Stomach (tissue), 9 donors: ENCODE data around the gene RBM46. TPM values are rescaled to one million over a fixed set of nuclear protein-coding genes. Genes with fewer than 3 reads are reported as not detected.

Experiments used
- DNase-seq, 2 donors: peaks; one replicate each; pipeline versions ENCODE4 v3.0.0 to v3.0.0-alpha.2; 2013 to 2019
- H3K27ac ChIP-seq, 5 donors: fragments of 200-600 bp in 4 of 5; sonication (generic) in 4 of 5; one replicate each; pipeline ENCODE4 v1.5.1; 2013 to 2019; ENCODE audit warnings: mild to moderate bottlenecking in 1 of 5, moderate library complexity in 1 of 5
- H3K27me3 ChIP-seq, 3 donors: fragments of 200-600 bp; sonication (generic); one replicate each; pipeline ENCODE4 v1.5.1; 2017 to 2019; ENCODE audit warnings: mixed run types in 1 of 3
- H3K36me3 ChIP-seq, 4 donors: fragments of 200-600 bp; sonication (generic); 1 replicate in 3 of 4; 2 replicates in 1 of 4; pipeline ENCODE4 v1.5.1; 2016 to 2019
- H3K4me1 ChIP-seq, 4 donors: fragments of 200-600 bp; sonication (generic); one replicate each; pipeline ENCODE4 v1.5.1; 2016 to 2019
- H3K4me3 ChIP-seq, 4 donors: fragments of 200-600 bp; sonication (generic) in 3 of 4; one replicate each; pipeline ENCODE4 v1.5.1; 2016 to 2019; ENCODE audit warnings: mild to moderate bottlenecking in 1 of 4
- H3K9me3 ChIP-seq, 4 donors: fragments of 200-600 bp; sonication (generic); one replicate each; pipeline ENCODE4 v1.5.1; 2016 to 2019
- CTCF ChIP-seq, 7 experiments: fragments of 450-650 bp in 4 of 7; fragments of 200-600 bp in 3 of 7; sonication (generic) in 3 of 7; IDR thresholded peaks; one replicate each; pipeline ENCODE4 v1.5.1; 2016 to 2019; ENCODE audit warnings: antibody characterized with exemption in 7 of 7, control low read depth in 2 of 7, mild to moderate bottlenecking in 1 of 7
- EP300 ChIP-seq: sonication (generic); formaldehyde crosslinking; IDR thresholded peaks from one replicate; pipeline ENCODE4 v1.6.1; 2017; ENCODE audit warnings: antibody characterized with exemption
- POLR2A ChIP-seq, 4 donors: fragments of 450-650 bp; IDR thresholded peaks; one replicate each; pipeline ENCODE4 v1.6.1; 2016; ENCODE audit warnings: antibody characterized with exemption in 4 of 4, control low read depth in 2 of 4, mild to moderate bottlenecking in 1 of 4, moderate library complexity in 1 of 4
- POLR2AphosphoS5 ChIP-seq, 3 donors: sonication (generic); formaldehyde crosslinking; IDR thresholded peaks; one replicate each; pipeline ENCODE4 v1.6.1; 2016; ENCODE audit warnings: antibody characterized with exemption in 3 of 3
- WGBS, 5 donors: extraction: QIAGEN DNeasy Blood & Tissue Kit in 3 of 5; methylation state at CpG; one replicate each; pipeline versions ENCODE4 v1.1.5 to v1.1.7; 2013 to 2018; 5-methylcytosine and 5-hydroxymethylcytosine counted together
- intact Hi-C: fragments of 100-400 bp; cut with DNase I; formaldehyde crosslinking; loops from one replicate; pipeline ENCODE4 v1.15.1; 2023; ENCODE audit warnings: low total_unique reads
- polyA plus RNA-seq, 3 donors: library from polyadenylated mRNA; stranded (reverse); fragments of 200-250 nt; gene quantifications; one replicate each; pipeline ENCODE4 v1.2.3, GENCODE V29; 2013
- total RNA-seq, 5 donors: library from RNA; depleted of rRNA; stranded (reverse); fragments of >200 nt; gene quantifications; one replicate each; pipeline versions ENCODE4 v1.1.0 to v1.2.3, GENCODE V29; 2014 to 2016
- donor health status: healthy with polysubstance abuse.
- donor health status: Bipolar disorder and iron deficiency.
- donor health status: healthy.

Gene RBM46
- total and polyA plus RNA-seq, 8 donors = not detected

- Histone ChIP-seq H3K9me3 (no peaks in the 10 kb centered on the region), H3K4me3 (no peak overlapping the region), H3K4me1 (no peaks in the 10 kb centered on the region), H3K36me3 (no peaks in the 10 kb centered on the region), H3K27ac (no peak overlapping the region), H3K27me3 (no peaks in the 10 kb centered on the region)
- WGBS, 5 donors = 15 to 27% (median 17%) methylated on average over 3 of the region's 3 CpGs
- intact Hi-C loops = no loop called here
- TF ChIP-seq POLR2A (IDR thresholded peaks at IDR 0.05) (no peak), CTCF (IDR thresholded peaks at IDR 0.05) (peak in 5 of 7 experiments; percentile 27 to 64 (median 50))
- peak in 1 of 2 donors; percentile 51 for DNase-seq
Observed at GRCh38 chr4:154807042-154807630, 26.1 kb downstream of the RBM46 start.

- Histone ChIP-seq H3K27me3 (no peaks in the 10 kb centered on the region), H3K27ac (no peak overlapping the region), H3K4me1 (no peaks in the 10 kb centered on the region), H3K4me3 (no peak overlapping the region), H3K9me3 (no peaks in the 10 kb centered on the region), H3K36me3 (no peaks in the 10 kb centered on the region)
- no peak for DNase-seq
- intact Hi-C loops = no loop called here
- TF ChIP-seq POLR2A (IDR thresholded peaks at IDR 0.05) = no peak
- TF ChIP-seq EP300 = no peak
- TF ChIP-seq POLR2AphosphoS5 (IDR thresholded peaks at IDR 0.05) = no peak
- TF ChIP-seq CTCF (IDR thresholded peaks at IDR 0.05) = no peak
Observed at GRCh38 chr4:154818230-154818629, 37.2 kb downstream of the RBM46 start.

- Histone ChIP-seq H3K4me3 (no peak overlapping the region), H3K4me1 (no peaks in the 10 kb centered on the region), H3K27ac (no peak overlapping the region), H3K36me3 (no peaks in the 10 kb centered on the region), H3K9me3 (no peaks in the 10 kb centered on the region), H3K27me3 (no peaks in the 10 kb centered on the region)
- intact Hi-C loops = no loop called here
- no peak for DNase-seq
- TF ChIP-seq EP300 = no peak
- TF ChIP-seq POLR2AphosphoS5 (IDR thresholded peaks at IDR 0.05) = no peak
- no peak for TF ChIP-seq POLR2A (IDR thresholded peaks at IDR 0.05)
- no peak for TF ChIP-seq CTCF (IDR thresholded peaks at IDR 0.05)
Observed at GRCh38 chr4:154822775-154823174, 41.7 kb downstream of the RBM46 start.

- no peak for DNase-seq
Observed at GRCh38 chr4:154836030-154836429, 55.0 kb downstream of the RBM46 start.

More at GRCh38 chr4:154836030-154836429, 55.0 kb downstream of the RBM46 start:
- Histone ChIP-seq H3K4me3 (no peak overlapping the region), H3K9me3 (peaks cover 0 to 10% (median 0%) of the 10 kb centered on the region in 4 donors), H3K27me3 (no peaks in the 10 kb centered on the region), H3K36me3 (no peaks in the 10 kb centered on the region), H3K4me1 (peaks cover 0 to 5% (median 4%) of the 10 kb centered on the region in 4 donors), H3K27ac (no peak overlapping the region)
- TF ChIP-seq POLR2AphosphoS5 (IDR thresholded peaks at IDR 0.05) (no peak), POLR2A (IDR thresholded peaks at IDR 0.05) (no peak), EP300 (no peak), CTCF (IDR thresholded peaks at IDR 0.05) (no peak)
- intact Hi-C loops = no loop called here
- 37 to 65% (median 47%) methylated on average over 3 of the region's 3 CpGs for WGBS, 5 donors
